Keratinocyte (primary cell): ENCODE data around the gene RAB35. TPM values are rescaled to one million over a fixed set of nuclear protein-coding genes. Genes with fewer than 3 reads are reported as not detected.

Experiments
- DNase-seq: peaks from one replicate; pipeline ENCODE4 v3.0.0-alpha.2; 2011; ENCODE audit warnings: low read depth, missing footprints, low spot score
- FAIRE-seq: peaks from 2 replicates; lab custom pipeline; 2011; peaks lifted over from hg19 to GRCh38; lab: Jason Lieb, UNC
- H2AFZ ChIP-seq: 2 replicates; pipeline ENCODE4 v1.6.0; 2012; ENCODE audit warnings: low read length, control low read depth, inconsistent platforms; ENCODE audit not compliant: control insufficient read depth
- H3K27ac ChIP-seq: 2 replicates; pipeline ENCODE4 v1.5.1; 2011; ENCODE audit warnings: low read length; ENCODE audit not compliant: control insufficient read depth, insufficient read depth
- H3K27me3 ChIP-seq: 3 replicates; pipeline ENCODE4 v1.6.0; 2011; ENCODE audit warnings: low read length; ENCODE audit not compliant: control insufficient read depth, insufficient read depth; ENCODE audit errors: extremely low read depth
- H3K36me3 ChIP-seq, 2 experiments: 2 replicates in 1 of 2; 3 replicates in 1 of 2; pipeline ENCODE4 v1.5.1; 2011; ENCODE audit warnings: low read length in 2 of 2, mild to moderate bottlenecking in 1 of 2; ENCODE audit not compliant: control insufficient read depth in 2 of 2, insufficient read depth in 2 of 2; ENCODE audit errors: extremely low read depth in 1 of 2
- H3K4me1 ChIP-seq: 3 replicates; pipeline ENCODE4 v1.5.1; 2011; ENCODE audit warnings: low read length; ENCODE audit not compliant: control insufficient read depth, insufficient read depth; ENCODE audit errors: extremely low read depth
- H3K4me2 ChIP-seq: 3 replicates; pipeline ENCODE4 v1.6.0; 2011; ENCODE audit warnings: low read depth, low read length; ENCODE audit not compliant: control insufficient read depth, insufficient read depth; ENCODE audit errors: extremely low read depth
- H3K4me3 ChIP-seq, 3 experiments: fragments of 200-600 bp in 1 of 3; sonication (generic) in 1 of 3; 2 replicates in 2 of 3; 3 replicates in 1 of 3; pipeline ENCODE4 v1.5.1; 2011 to 2016; ENCODE audit warnings: low read length in 3 of 3, mild to moderate bottlenecking in 3 of 3, control low read depth in 2 of 3, inconsistent platforms in 1 of 3, low read depth in 1 of 3, mixed read lengths in 1 of 3, mixed run types in 1 of 3, moderate library complexity in 1 of 3; ENCODE audit not compliant: control insufficient read depth in 2 of 3, insufficient read depth in 2 of 3; ENCODE audit errors: extremely low read depth in 1 of 3
- H3K79me2 ChIP-seq: 2 replicates; pipeline ENCODE4 v1.6.0; 2012; ENCODE audit warnings: low read length; ENCODE audit not compliant: control insufficient read depth, insufficient read depth
- H3K9ac ChIP-seq: 3 replicates; pipeline ENCODE4 v1.6.0; 2011; ENCODE audit warnings: low read length; ENCODE audit not compliant: control insufficient read depth, insufficient read depth; ENCODE audit errors: extremely low read depth
- H3K9me1 ChIP-seq: 3 replicates; pipeline ENCODE4 v1.6.0; 2011; ENCODE audit warnings: low read length; ENCODE audit not compliant: control insufficient read depth, insufficient read depth; ENCODE audit errors: extremely low read depth
- H3K9me3 ChIP-seq: 2 replicates; pipeline ENCODE4 v1.5.1; 2012; ENCODE audit warnings: low read depth, low read length; ENCODE audit not compliant: control insufficient read depth
- H4K20me1 ChIP-seq: 3 replicates; pipeline ENCODE4 v1.6.0; 2011; ENCODE audit warnings: low read length; ENCODE audit not compliant: control insufficient read depth, insufficient read depth; ENCODE audit errors: extremely low read depth
- CTCF ChIP-seq, 3 experiments: IDR thresholded peaks in 1 of 3; conservative IDR thresholded peaks in 1 of 3; optimal IDR thresholded peaks in 1 of 3; 2 replicates in 2 of 3; 3 replicates in 1 of 3; pipeline versions ENCODE3 to v1.5.1; 2011; ENCODE audit warnings: low read length in 3 of 3, mild to moderate bottlenecking in 3 of 3, moderate library complexity in 2 of 3, control low read depth in 1 of 3, inconsistent platforms in 1 of 3; ENCODE audit not compliant: insufficient read depth in 2 of 3; ENCODE audit errors: extremely low read depth in 1 of 3
- EZH2 ChIP-seq: IDR thresholded peaks from one replicate; pipeline ENCODE4 v1.6.1; 2012; ENCODE audit warnings: inconsistent platforms, mild to moderate bottlenecking, low read length, moderate library complexity
- dilution Hi-C: fragments of 300-500 bp; cut with MboI; formaldehyde crosslinking; loops from one replicate; pipeline ENCODE4 v1.7.0; 2020; ENCODE audit warnings: low sequenced_read_pairs; ENCODE audit not compliant: extremely low pct_ligation_motif_present
- polyA plus RNA-seq, 5 experiments: library from polyadenylated mRNA; depleted of rRNA in 3 of 5; stranded (reverse) in 3 of 5; stranded (forward) in 1 of 5; unstranded in 1 of 5; fragments of >200 nt; gene quantifications; 1 replicate in 1 of 5; 2 replicates in 3 of 5; 3 replicates in 1 of 5; pipeline versions ENCODE4 v1.2.1 to v1.2.3, GENCODE V29; 2011 to 2012; ENCODE audit warnings: missing spikeins in 2 of 5, low read depth in 1 of 5, low replicate concordance in 1 of 5

The RAB35 gene
- polyA plus RNA-seq, 1 donor (not counting 4 experiments of a cell fraction or from before 2014, with no cell fraction given): 68.4 TPM

GRCh38 chr12:120056739-120057138 is 59.8 kb downstream of the RAB35 start:
- Histone ChIP-seq H3K9me3 (no peaks in the 10 kb centered on the region), H3K27ac (no peak overlapping the region), H3K4me2 (no peak overlapping the region), H4K20me1 (no peaks in the 10 kb centered on the region), H2AFZ (no peak overlapping the region), H3K4me3 (no peak overlapping the region), H3K9ac (no peak overlapping the region), H3K36me3 (no peaks in the 10 kb centered on the region), H3K27me3 (no peaks in the 10 kb centered on the region), H3K9me1 (no peaks in the 10 kb centered on the region), H3K4me1 (peaks cover 20% of the 10 kb centered on the region), H3K79me2 (no peaks in the 10 kb centered on the region)
- TF ChIP-seq EZH2: no peak
- TF ChIP-seq CTCF (optimal IDR thresholded peaks at IDR 0.05 in 1 of 3, IDR thresholded peaks at IDR 0.05 in 1 of 3, conservative IDR thresholded peaks at IDR 0.05 in 1 of 3; ENCODE audit: extremely low read depth in 1 of 3, insufficient read depth in 2 of 3, low read length in 3 of 3): no peak
- dilution Hi-C loops: no loop called here
- no peak for DNase-seq
- no peak for FAIRE-seq

- DNase-seq: peak; percentile 45
- H3K79me2 ChIP-seq: no peaks in the 10 kb centered on the region
- no peaks in the 10 kb centered on the region for H3K9me3 ChIP-seq
- no peak overlapping the region for H2AFZ ChIP-seq
- no peaks in the 10 kb centered on the region for H3K9me1 ChIP-seq
- dilution Hi-C loops: no loop called here
- H3K9ac ChIP-seq: no peak overlapping the region
- TF ChIP-seq EZH2: no peak
- no peak for TF ChIP-seq CTCF (optimal IDR thresholded peaks at IDR 0.05 in 1 of 3, IDR thresholded peaks at IDR 0.05 in 1 of 3, conservative IDR thresholded peaks at IDR 0.05 in 1 of 3; ENCODE audit: extremely low read depth in 1 of 3, insufficient read depth in 2 of 3, low read length in 3 of 3)
- peak; percentile 76 for FAIRE-seq
- H3K36me3 ChIP-seq: no peaks in the 10 kb centered on the region
- peak overlapping the region; percentile 69 for H3K27ac ChIP-seq
- H4K20me1 ChIP-seq: no peaks in the 10 kb centered on the region
- no peak overlapping the region for H3K4me3 ChIP-seq
- H3K27me3 ChIP-seq: no peaks in the 10 kb centered on the region
- H3K4me1 ChIP-seq: peaks cover 20% of the 10 kb centered on the region
- peak overlapping the region; percentile 56 for H3K4me2 ChIP-seq
Observed at GRCh38 chr12:120055231-120056000, 61.1 kb downstream of the RAB35 start.
